Skeletal muscle satellite cell (primary cell): ENCODE results near the gene LMO2.

Experiments used
- H3K27me3 ChIP-seq: 2 replicates; pipeline ENCODE4 v1.7.0; 2013; ENCODE audit warnings: low read length; ENCODE audit not compliant: control insufficient read depth, insufficient read depth
- H3K36me3 ChIP-seq: 2 replicates; pipeline ENCODE4 v1.7.0; 2013; ENCODE audit warnings: mild to moderate bottlenecking, control low read depth, low read length; ENCODE audit not compliant: insufficient read depth
- H3K4me1 ChIP-seq: 2 replicates; pipeline ENCODE4 v1.7.0; 2013; ENCODE audit warnings: low read length; ENCODE audit not compliant: control insufficient read depth, insufficient read depth
- H3K4me2 ChIP-seq: 2 replicates; pipeline ENCODE4 v1.7.0; 2013; ENCODE audit warnings: mild to moderate bottlenecking, low read length
- H3K4me3 ChIP-seq: 2 replicates; pipeline ENCODE4 v1.7.0; 2013; ENCODE audit warnings: low read length
- H3K9ac ChIP-seq: 2 replicates; pipeline ENCODE4 v1.7.0; 2013; ENCODE audit warnings: mild to moderate bottlenecking, low read depth, low read length, moderate library complexity
- H3K9me3 ChIP-seq: replicated peaks from 2 replicates; pipeline ENCODE4 v1.7.0; 2013; ENCODE audit warnings: mild to moderate bottlenecking, control low read depth, low read length

The LMO2 gene

GRCh38 chr11:33884601-33885000, 7.3 kb downstream of the LMO2 start:
- Histone ChIP-seq H3K27me3 (peaks cover 84% of the 10 kb centered on the region), H3K4me1 (no peaks in the 10 kb centered on the region), H3K36me3 (no peaks in the 10 kb centered on the region), H3K9ac (no peak overlapping the region), H3K4me2 (no peak overlapping the region), H3K4me3 (no peak overlapping the region), H3K9me3 (no peaks in the 10 kb centered on the region)

- H3K4me1 ChIP-seq, result no peaks in the 10 kb centered on the region
- no peaks in the 10 kb centered on the region for H3K9me3 ChIP-seq
- no peak overlapping the region for H3K9ac ChIP-seq
- no peak overlapping the region for H3K4me2 ChIP-seq
- no peak overlapping the region for H3K4me3 ChIP-seq
- peaks cover 87% of the 10 kb centered on the region for H3K27me3 ChIP-seq
- no peaks in the 10 kb centered on the region for H3K36me3 ChIP-seq
Measured at GRCh38 chr11:33884035-33884434, 7.8 kb downstream of the LMO2 start.

GRCh38 chr11:33881651-33882503, 10.0 kb downstream of the LMO2 start:
- no peak overlapping the region for H3K4me3 ChIP-seq
- H3K4me1 ChIP-seq, result no peaks in the 10 kb centered on the region
- H3K9me3 ChIP-seq, result no peaks in the 10 kb centered on the region
- no peaks in the 10 kb centered on the region for H3K36me3 ChIP-seq
- H3K27me3 ChIP-seq, result peaks cover 87% of the 10 kb centered on the region
- no peak overlapping the region for H3K9ac ChIP-seq
- no peak overlapping the region for H3K4me2 ChIP-seq

DNA sequence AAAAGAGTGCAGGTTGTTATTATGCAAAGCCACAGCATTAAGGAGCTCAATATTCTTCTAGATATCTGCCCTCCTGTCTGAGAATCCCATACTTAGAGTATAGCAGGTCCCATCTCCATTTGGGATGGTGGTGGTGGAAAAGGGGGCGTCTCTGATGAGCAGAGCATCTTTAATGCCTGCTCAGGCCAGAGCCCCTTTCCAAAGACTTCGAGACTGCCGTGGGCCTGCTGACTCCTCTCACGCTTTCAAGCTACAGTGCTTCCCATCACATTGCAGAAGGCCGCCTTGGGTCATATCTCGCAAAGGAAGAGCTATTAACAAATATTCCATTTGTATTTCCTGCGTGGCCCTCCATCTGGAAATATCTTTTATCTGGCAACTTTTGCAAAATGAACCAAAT, 10.9 kb downstream of the LMO2 start:
- Histone ChIP-seq H3K4me1 (no peaks in the 10 kb centered on the region), H3K27me3 (peaks cover 88% of the 10 kb centered on the region), H3K9ac (no peak overlapping the region), H3K4me3 (no peak overlapping the region), H3K4me2 (no peak overlapping the region), H3K36me3 (no peaks in the 10 kb centered on the region), H3K9me3 (no peaks in the 10 kb centered on the region)

GRCh38 chr11:33879375-33879774, 12.5 kb downstream of the LMO2 start:
- H3K9me3 ChIP-seq, result no peaks in the 10 kb centered on the region
- H3K27me3 ChIP-seq, result peaks cover 87% of the 10 kb centered on the region
- H3K4me3 ChIP-seq, result no peak overlapping the region
- H3K9ac ChIP-seq, result no peak overlapping the region
- no peak overlapping the region for H3K4me2 ChIP-seq
- H3K36me3 ChIP-seq, result no peaks in the 10 kb centered on the region
- no peaks in the 10 kb centered on the region for H3K4me1 ChIP-seq

- H3K9me3 ChIP-seq, result no peaks in the 10 kb centered on the region
- H3K27me3 ChIP-seq, result peaks cover 87% of the 10 kb centered on the region
- H3K4me1 ChIP-seq, result no peaks in the 10 kb centered on the region
- no peaks in the 10 kb centered on the region for H3K36me3 ChIP-seq
- no peak overlapping the region for H3K9ac ChIP-seq
- H3K4me2 ChIP-seq, result no peak overlapping the region
- no peak overlapping the region for H3K4me3 ChIP-seq
Measured at GRCh38 chr11:33877038-33877437, 14.8 kb downstream of the LMO2 start.

GRCh38 chr11:33875621-33876294, 16.1 kb downstream of the LMO2 start:
- Histone ChIP-seq H3K4me1 (no peaks in the 10 kb centered on the region), H3K9ac (no peak overlapping the region), H3K36me3 (no peaks in the 10 kb centered on the region), H3K4me2 (no peak overlapping the region), H3K9me3 (no peaks in the 10 kb centered on the region), H3K4me3 (no peak overlapping the region), H3K27me3 (peaks cover 82% of the 10 kb centered on the region)

DNA sequence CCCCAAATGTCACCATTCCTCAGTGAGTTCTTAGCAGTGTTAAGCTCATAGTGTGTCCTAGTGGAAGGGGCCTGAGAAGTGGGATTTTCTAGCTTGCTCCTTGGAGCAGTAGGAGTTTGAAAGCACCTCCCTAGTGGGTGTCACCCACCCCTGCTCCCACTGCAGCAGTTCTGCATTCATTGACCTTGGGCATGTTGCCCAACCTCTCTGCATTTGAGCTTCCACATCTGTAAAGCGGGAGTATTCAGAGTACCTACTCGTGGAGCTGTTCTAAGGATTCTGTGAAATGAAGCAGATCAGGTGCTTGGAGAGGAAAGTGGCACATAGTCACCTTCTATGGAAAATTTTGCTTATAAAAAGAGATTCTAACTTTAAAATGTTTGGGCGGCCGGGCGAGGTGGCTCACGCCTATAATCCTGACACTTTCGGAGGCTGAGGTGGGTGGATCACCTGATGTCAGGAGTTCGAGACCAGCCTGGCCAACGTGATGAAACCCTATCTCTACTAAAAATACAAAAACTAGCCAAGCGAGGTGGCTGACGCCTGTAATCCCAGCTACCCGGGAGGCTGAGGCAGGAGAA, 16.9 kb downstream of the LMO2 start:
- peaks cover 4% of the 10 kb centered on the region for H3K4me1 ChIP-seq

GRCh38 chr11:33874433-33874832, 17.4 kb downstream of the LMO2 start:
- H3K36me3 ChIP-seq, result no peaks in the 10 kb centered on the region
- H3K4me3 ChIP-seq, result no peak overlapping the region
- H3K4me1 ChIP-seq, result peaks cover 4% of the 10 kb centered on the region
- H3K4me2 ChIP-seq, result no peak overlapping the region
- H3K9ac ChIP-seq, result no peak overlapping the region
- H3K9me3 ChIP-seq, result no peaks in the 10 kb centered on the region
- H3K27me3 ChIP-seq, result peaks cover 73% of the 10 kb centered on the region

More for the DNA sequence above, 16.9 kb downstream of the LMO2 start:
- Histone ChIP-seq H3K36me3 (no peaks in the 10 kb centered on the region), H3K9me3 (no peaks in the 10 kb centered on the region), H3K27me3 (peaks cover 76% of the 10 kb centered on the region), H3K4me2 (no peak overlapping the region), H3K4me3 (no peak overlapping the region), H3K9ac (no peak overlapping the region)

- Histone ChIP-seq H3K9me3 (no peaks in the 10 kb centered on the region), H3K27me3 (peaks cover 76% of the 10 kb centered on the region), H3K4me3 (peak overlapping the region; percentile 75), H3K4me1 (peaks cover 11% of the 10 kb centered on the region), H3K9ac (peak overlapping the region; percentile 55), H3K36me3 (no peaks in the 10 kb centered on the region), H3K4me2 (peak overlapping the region; percentile 97)
Measured at GRCh38 chr11:33869481-33870422, 22.1 kb downstream of the LMO2 start.
